T-helper 2 cell treated with Interferon-gamma antibody and Interleukin-4, amounts not matched to agents 100 ng/mL and 5 ng/mL, for 36 hours (primary cell): ENCODE data around the gene OPHN1. TPM values are rescaled to one million over a fixed set of nuclear protein-coding genes. Genes with fewer than 3 reads are reported as not detected.

Experiments
- intact Hi-C: fragments of 100-400 bp; cut with micrococcal nuclease; formaldehyde crosslinking; loops from one replicate; pipeline ENCODE4 v1.15.1; 2023
- total RNA-seq: library from RNA; stranded (reverse); gene quantifications from 2 replicates; pipeline ENCODE4 v1.2.3, GENCODE V29; 2022

The OPHN1 gene
- total RNA-seq, 1 donor from 2014 or later = 0.27 TPM

GRCh38 chrX:68254738-68255645 is 178.3 kb downstream of the OPHN1 start:
- intact Hi-C loops = no loop called here

DNA sequence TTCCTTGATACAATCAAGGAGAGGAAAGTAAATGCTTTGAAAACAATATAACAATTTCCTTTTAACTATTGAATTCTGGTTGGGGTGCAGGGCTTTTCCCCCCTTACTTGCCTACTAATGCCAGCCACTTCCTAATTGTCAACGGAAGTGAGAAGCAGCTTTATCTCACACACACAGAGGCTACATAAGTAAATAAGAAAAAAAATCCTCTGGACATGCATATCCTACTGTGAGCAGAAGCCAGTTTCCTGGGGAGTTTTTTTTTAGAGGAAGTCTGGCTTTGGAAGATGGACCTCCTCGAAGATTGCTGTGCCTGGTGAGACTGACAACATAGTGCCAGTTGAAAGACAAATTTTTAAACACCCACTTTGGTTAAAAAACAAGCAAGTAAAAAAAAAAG is 180.6 kb downstream of the OPHN1 start:
- intact Hi-C loops = no loop called here

DNA sequence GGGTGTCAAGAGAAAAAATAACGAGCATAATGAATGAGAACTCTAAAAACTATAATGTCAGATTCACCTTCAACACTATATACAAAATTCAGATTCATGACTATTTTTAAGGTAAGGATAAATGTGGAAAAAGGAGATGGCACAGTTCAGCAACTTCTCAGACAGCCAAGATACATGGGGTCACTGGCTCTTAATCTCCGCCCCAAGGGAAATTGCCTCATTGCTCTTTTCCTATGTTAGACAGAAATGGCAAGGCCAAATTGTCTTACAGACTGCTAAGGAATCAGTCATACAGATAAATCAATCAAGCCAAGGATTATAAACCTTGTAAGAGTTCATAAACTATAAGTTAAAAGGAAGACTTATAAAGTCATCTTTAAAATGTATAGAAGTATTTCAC is 183.4 kb downstream of the OPHN1 start:
- intact Hi-C loops = no loop called here

GRCh38 chrX:68249401-68249831 is 183.9 kb downstream of the OPHN1 start:
- intact Hi-C loops = no loop called here

DNA sequence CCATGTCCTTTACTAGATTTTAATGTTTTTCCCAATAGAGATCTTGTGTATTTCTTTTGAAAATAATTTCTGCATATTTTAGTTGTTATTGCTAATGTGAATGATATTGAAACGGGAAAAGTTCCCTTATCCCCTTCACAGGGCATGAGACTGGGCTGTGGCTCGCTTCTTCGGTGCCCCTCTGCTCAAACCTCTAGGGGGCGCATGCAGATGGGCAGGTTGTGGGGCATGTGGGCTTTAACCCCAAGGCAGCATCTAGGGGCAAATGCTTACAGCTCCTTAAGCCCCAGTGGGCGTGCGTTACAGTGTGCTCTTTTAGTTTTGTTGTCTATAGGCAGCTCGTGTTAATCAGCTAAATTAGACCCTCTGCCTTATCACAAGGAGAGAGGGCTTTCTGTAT is 194.7 kb downstream of the OPHN1 start:
- intact Hi-C loops = no loop called here

GRCh38 chrX:68234171-68234910 is 199.0 kb downstream of the OPHN1 start:
- intact Hi-C loops = no loop called here

DNA sequence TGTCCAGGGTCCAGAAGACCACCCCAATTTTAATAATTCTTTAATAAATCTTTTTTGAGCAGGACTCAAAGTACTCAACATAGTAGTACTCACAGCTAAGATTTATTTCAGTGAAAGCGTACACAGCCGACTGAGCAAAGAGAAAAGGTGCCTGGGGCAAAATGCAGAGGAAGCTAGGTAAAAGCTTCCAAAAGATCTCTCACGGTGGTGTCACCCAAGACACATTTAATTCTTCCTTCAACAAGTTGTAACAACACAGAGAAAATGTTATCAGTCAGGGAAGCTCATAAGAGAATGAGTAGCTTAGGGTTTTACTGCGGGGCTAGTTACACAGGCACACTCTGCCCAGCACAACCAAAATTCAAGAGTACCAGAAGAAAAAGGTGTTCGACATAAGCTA is 201.1 kb downstream of the OPHN1 start:
- intact Hi-C loops = no loop called here

- intact Hi-C loops = no loop called here
Observed at GRCh38 chrX:68209008-68209407, 224.3 kb downstream of the OPHN1 start.

- intact Hi-C loops = no loop called here
Observed at GRCh38 chrX:68204521-68205038, 228.7 kb downstream of the OPHN1 start.

- intact Hi-C loops = no loop called here
Observed at GRCh38 chrX:68203646-68204045, 229.6 kb downstream of the OPHN1 start.

DNA sequence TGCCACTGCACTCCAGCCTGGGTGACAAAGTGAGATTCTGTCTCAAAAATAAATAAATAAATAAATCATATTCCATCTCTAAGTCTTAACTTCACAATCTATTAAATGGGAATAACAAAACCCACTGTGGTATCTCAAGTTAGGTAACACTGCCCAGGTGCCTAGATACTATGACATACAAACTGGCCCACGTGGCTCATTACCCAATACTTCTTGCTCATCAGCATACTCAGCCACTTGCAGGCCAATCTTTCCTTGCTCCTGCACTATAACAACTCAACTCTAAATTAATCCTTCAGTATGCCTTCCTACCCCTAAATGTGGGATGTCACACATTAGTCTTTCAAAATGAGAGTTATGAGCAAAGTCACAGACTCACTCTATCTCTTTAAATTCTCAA is 230.1 kb downstream of the OPHN1 start:
- intact Hi-C loops = no loop called here

GRCh38 chrX:68199062-68199848 is 234.0 kb downstream of the OPHN1 start:
- intact Hi-C loops = loop anchor here (10.0 kb wide), 2 partner anchors 306 to 1086 kb away; no protein-coding TSS in a partner anchor

DNA sequence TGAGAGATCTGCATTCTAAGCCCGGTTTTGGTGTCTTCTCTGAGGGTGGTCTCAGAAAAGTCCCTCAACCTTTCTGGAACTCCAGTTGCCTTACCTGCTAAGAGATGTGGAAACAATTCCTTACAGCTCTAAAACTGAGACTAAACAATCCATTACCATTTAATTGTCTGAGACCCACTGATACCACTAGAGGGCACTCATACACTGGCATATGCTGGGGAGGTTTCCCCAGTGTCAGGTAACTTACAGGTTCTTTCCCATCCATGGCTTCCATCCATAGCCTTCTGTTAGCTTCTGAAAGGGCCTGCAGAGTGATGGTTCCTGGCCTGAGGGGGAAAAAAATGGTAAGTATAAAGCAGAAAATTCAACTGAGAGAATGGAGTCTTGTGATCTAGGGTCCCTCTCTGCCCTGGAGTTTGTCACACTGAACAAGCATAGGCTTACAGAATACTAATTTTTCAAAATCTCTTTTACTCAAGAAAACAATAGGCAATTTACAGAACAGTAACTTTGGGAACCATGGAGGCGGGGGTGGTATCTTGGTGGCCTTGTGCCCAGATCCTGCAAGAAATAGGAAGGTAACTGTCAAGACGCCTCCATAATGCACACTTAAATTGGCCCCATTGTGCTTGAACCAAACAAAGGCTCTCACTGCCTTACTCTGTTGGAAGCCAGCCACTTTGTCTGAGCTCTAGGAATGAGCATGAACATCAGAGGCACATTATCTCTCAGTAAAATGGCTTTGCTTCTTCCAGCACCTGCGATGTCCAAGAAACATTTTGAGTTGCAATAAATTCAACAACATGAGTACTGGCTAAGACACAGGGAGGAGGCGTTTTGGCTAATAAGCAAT is 236.1 kb downstream of the OPHN1 start:
- intact Hi-C loops = loop anchor here (1.0 to 10.0 kb wide), 3 partner anchors 308 to 1088 kb away; no protein-coding TSS in a partner anchor

DNA sequence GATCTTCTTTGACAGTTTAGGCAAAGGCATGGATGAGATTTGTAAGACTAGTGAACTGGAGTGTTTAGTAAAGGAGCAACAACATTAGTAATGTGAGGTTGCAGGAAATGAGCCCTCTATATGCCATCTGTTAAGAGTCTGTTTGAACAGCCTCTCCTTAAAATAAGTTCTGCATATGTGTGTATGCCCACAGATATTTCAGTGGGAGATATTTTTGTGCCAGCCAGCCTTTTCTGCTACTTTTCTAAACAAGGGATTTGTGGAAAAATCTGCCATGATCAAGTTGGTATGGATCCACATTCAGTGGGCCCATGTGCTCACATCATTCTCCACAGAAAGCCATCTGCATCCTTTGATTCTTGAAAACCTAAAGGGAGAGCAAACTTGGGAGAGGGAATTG is 237.7 kb downstream of the OPHN1 start:
- intact Hi-C loops = loop anchor here (10.0 kb wide), 2 partner anchors 309 to 1089 kb away; no protein-coding TSS in a partner anchor

- intact Hi-C loops = loop anchor here (10.0 kb wide), 2 partner anchors 311 to 1091 kb away; no protein-coding TSS in a partner anchor
Observed at GRCh38 chrX:68193786-68194185, 239.5 kb downstream of the OPHN1 start.

DNA sequence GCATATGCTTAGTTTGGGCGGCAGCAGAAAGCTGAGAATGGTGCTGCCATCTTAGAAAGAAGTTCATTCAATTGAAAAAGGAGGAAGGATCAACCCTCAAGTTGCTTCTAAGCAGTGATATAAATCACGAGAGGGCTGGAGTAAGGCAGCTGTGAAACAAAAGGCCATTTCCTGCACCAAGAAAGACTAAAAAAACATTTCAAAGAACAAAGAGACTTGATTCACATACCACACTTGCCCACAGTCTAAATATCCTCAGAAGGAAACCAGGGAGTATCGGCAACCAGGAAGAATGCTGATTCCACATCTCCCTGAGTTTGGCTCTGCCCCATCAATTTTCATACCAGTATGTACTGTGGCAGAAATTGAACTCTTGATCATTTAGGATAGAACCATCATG is 240.1 kb downstream of the OPHN1 start:
- intact Hi-C loops = loop anchor here (10.0 kb wide), 2 partner anchors 312 to 1092 kb away; no protein-coding TSS in a partner anchor

DNA sequence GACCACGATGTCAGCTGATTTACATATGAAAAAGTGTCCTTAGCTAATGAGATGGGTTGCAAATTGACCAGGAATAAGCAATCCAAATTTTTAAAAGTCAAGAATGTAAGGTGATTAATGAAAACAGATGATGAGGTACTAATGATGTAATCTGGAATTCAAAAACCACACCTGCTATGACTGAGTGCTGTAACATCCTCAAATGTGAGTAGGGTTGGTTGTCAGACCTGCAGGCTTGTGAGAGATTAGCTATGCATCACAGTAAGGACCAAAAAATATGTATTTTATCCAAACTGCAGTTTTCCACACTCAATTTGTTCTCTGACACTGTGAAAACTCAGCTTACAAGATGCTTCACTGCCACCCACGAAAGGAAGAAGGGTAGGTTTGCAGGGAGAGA is 242.5 kb downstream of the OPHN1 start:
- intact Hi-C loops = loop anchor here (10.0 kb wide), 2 partner anchors 314 to 1094 kb away; no protein-coding TSS in a partner anchor

DNA sequence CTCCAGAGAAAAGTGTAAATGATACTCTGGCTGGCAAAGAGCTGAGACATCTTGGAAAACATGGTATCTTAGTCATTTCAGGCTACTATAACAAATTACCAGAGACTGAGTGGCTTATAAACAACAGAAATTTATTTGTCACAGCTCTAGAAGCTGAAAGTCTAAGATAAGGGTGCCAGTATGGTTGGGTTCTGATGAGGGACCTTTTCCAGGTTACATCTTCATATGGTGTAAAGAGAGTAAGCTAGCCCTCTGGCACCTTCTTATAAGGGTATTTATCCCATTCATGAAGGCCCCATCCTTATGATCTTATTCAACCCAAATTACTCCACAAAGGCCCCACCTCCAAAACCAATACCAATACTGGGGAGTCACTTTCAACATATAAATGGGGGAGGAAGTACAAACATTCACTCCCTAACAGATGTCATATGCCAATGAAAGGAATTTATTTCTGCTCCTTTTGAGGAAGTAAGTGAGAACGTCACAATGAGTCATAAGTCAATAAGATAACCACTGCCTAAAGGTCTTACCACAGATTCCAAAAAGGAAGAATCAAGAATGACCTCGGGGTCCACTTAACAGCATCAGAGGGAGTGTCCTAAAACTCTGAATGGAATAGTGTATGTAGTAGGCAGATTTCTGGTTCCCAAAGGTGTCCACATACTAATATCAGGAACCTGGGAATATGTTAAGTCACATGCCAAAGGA is 246.6 kb downstream of the OPHN1 start:
- intact Hi-C loops = no loop called here

GRCh38 chrX:68185161-68185560 is 248.1 kb downstream of the OPHN1 start:
- intact Hi-C loops = no loop called here
